Activated CD4-positive, alpha-beta memory T cell treated with anti-CD3 and anti-CD28 coated beads for 36 hours (primary cell): ENCODE data around the gene VTI1B. TPM values are rescaled to one million over a fixed set of nuclear protein-coding genes. Genes with fewer than 3 reads are reported as not detected.
A peak's percentile ranks its signal among the peaks of the same experiment; 100 is the strongest.

Experiments
- CTCF ChIA-PET: fragments of 350-600 bp; sonication (Branson Sonifier 250); formaldehyde crosslinking; loops from one replicate; lab custom pipeline; 2021; ENCODE audit warnings: antibody characterized with exemption, inconsistent platforms; lab: Charles Lee
- POLR2A ChIA-PET: fragments of 350-600 bp; sonication (Branson Sonifier 250); formaldehyde crosslinking; loops from one replicate; lab custom pipeline; 2021; ENCODE audit warnings: antibody characterized with exemption; lab: Charles Lee
- DNase-seq: peaks from one replicate; pipeline ENCODE4 v3.0.0-alpha.2; 2020
- H3K27ac Mint-ChIP-seq: one replicate; pipeline ENCODE4 v1.8.0; 2021; ENCODE audit warnings: mixed read lengths
- H3K27me3 Mint-ChIP-seq: one replicate; pipeline ENCODE4 v1.8.0; 2021; ENCODE audit warnings: mixed read lengths
- H3K36me3 Mint-ChIP-seq: one replicate; pipeline ENCODE4 v1.8.0; 2021; ENCODE audit warnings: mixed read lengths
- H3K4me1 Mint-ChIP-seq: one replicate; pipeline ENCODE4 v1.8.0; 2021; ENCODE audit warnings: low read depth, mixed read lengths
- H3K4me3 Mint-ChIP-seq: one replicate; pipeline ENCODE4 v1.8.0; 2021; ENCODE audit warnings: mild to moderate bottlenecking, mixed read lengths
- H3K9me3 Mint-ChIP-seq: one replicate; pipeline ENCODE4 v1.8.0; 2021; ENCODE audit warnings: mixed read lengths
- intact Hi-C: fragments of 100-400 bp; cut with micrococcal nuclease; formaldehyde crosslinking; loops from one replicate; pipeline ENCODE4 v1.15.1; 2023
- total RNA-seq, 2 experiments: library from RNA; stranded (reverse); gene quantifications; one replicate each; pipeline ENCODE4 v1.2.3, GENCODE V29; 2021

Gene VTI1B
- total RNA-seq, 2 experiments from 2014 or later, result 75.6 to 75.8 TPM

DNA sequence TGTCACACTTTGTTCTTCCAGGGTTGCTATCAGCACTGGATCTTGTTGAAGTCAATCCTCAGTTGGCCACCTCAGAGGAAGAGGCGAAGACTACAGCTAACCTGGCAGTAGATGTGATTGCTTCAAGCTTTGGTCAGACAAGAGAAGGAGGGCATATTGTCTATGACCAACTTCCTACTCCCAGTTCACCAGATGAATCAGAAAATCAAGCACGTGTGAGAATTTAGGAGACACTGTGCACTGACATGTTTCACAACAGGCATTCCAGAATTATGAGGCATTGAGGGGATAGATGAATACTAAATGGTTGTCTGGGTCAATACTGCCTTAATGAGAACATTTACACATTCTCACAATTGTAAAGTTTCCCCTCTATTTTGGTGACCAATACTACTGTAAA lies 23.7 kb downstream of the VTI1B start:
- Mint-ChIP-seq H3K36me3 (peaks cover 42% of the 10 kb centered on the region), H3K4me3 (no peak overlapping the region), H3K27ac (no peak overlapping the region), H3K9me3 (no peaks in the 10 kb centered on the region), H3K4me1 (no peaks in the 10 kb centered on the region), H3K27me3 (no peaks in the 10 kb centered on the region)
- intact Hi-C loops, result no loop called here
- ChIA-PET POLR2A (interaction anchor here (0.6 kb wide), 1 partner anchor 11 kb away, joined by 3 read pairs; no protein-coding TSS in a partner anchor), CTCF (no interaction called here)
- DNase-seq, result no peak

DNA sequence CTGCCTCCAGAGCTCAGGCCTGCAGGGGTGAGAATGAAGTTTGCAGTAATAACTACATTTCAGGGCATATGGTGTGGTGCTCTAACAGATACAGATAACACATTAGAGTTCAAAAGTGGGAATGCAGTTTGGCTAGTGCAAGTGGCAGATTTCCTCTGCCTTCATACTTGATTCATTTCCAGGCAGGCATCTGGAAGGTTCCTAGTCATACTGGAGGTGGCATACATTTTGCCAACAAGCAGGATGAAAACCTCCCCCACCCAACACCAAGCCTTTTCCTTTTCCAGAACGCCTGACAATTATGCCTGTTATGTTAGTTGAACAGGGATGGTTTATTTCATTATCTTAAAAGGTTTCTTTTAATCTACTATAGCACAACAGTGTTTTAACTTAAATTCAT lies 24.3 kb downstream of the VTI1B start:
- H3K4me3 Mint-ChIP-seq, result no peak overlapping the region
- no peaks in the 10 kb centered on the region for H3K27me3 Mint-ChIP-seq
- no peaks in the 10 kb centered on the region for H3K9me3 Mint-ChIP-seq
- H3K4me1 Mint-ChIP-seq, result no peaks in the 10 kb centered on the region
- POLR2A ChIA-PET, result no interaction called here
- peaks cover 43% of the 10 kb centered on the region for H3K36me3 Mint-ChIP-seq
- CTCF ChIA-PET, result no interaction called here
- intact Hi-C loops, result no loop called here
- DNase-seq, result no peak
- H3K27ac Mint-ChIP-seq, result no peak overlapping the region

DNA sequence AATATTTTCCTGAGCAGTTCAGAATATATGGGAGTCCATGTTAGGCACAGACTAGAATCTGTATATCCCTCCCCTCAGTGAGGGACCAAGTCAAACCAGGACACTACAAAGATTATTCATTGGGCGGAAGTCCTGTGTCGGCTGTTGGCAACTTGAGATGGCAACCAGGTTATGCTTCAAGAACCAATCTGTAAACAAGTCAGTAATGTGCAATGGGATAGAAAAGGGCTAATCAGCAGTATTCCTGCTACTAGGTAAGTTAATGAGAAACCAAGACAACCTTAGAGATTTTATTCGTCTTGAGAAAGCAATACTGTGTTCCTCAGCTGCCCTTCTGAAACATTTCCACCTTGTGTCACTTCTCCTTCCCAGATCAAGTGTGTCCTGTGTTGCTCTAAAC lies 28.3 kb downstream of the VTI1B start:
- DNase-seq, result no peak
- intact Hi-C loops, result no loop called here
- Mint-ChIP-seq H3K4me3 (no peak overlapping the region), H3K4me1 (peaks cover 18% of the 10 kb centered on the region), H3K27me3 (no peaks in the 10 kb centered on the region), H3K27ac (no peak overlapping the region), H3K36me3 (peaks cover 24% of the 10 kb centered on the region), H3K9me3 (no peaks in the 10 kb centered on the region)
- ChIA-PET POLR2A (no interaction called here), CTCF (no interaction called here)

DNA sequence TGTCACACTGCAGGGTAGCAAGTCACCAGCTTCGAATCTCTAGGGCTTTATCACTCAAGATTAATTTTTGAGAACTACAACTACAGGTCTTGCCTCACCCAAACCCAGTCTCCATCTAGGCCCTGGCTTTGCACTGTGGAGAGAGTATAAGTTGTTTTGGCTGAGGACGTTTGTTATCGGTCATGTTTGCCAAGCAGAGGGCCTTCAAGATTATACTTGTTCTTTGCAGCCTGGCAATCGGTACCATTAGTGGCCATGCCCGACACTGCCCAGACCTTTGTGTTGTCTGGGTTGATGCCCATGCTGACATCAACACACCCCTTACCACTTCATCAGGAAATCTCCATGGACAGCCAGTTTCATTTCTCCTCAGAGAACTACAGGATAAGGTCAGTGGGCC lies 29.0 kb downstream of the VTI1B start:
- no peaks in the 10 kb centered on the region for H3K9me3 Mint-ChIP-seq
- no peak overlapping the region for H3K4me3 Mint-ChIP-seq
- peaks cover 19% of the 10 kb centered on the region for H3K36me3 Mint-ChIP-seq
- ChIA-PET CTCF (interaction anchor here (1.4 kb wide), 1 partner anchor 61 kb away, joined by 4 read pairs; no protein-coding TSS in a partner anchor), POLR2A (no interaction called here)
- H3K27me3 Mint-ChIP-seq, result no peaks in the 10 kb centered on the region
- intact Hi-C loops, result no loop called here
- no peak for DNase-seq
- H3K27ac Mint-ChIP-seq, result no peak overlapping the region
- peaks cover 18% of the 10 kb centered on the region for H3K4me1 Mint-ChIP-seq

- no peak for DNase-seq
- H3K27ac Mint-ChIP-seq, result no peak overlapping the region
- peaks cover 13% of the 10 kb centered on the region for H3K36me3 Mint-ChIP-seq
- peaks cover 18% of the 10 kb centered on the region for H3K4me1 Mint-ChIP-seq
- intact Hi-C loops, result no loop called here
- CTCF ChIA-PET, result interaction anchor here (1.4 to 1.6 kb wide), 2 partner anchors 60 kb away, joined by 4 to 7 read pairs; no protein-coding TSS in a partner anchor
- no peak overlapping the region for H3K4me3 Mint-ChIP-seq
- no peaks in the 10 kb centered on the region for H3K9me3 Mint-ChIP-seq
- H3K27me3 Mint-ChIP-seq, result no peaks in the 10 kb centered on the region
- POLR2A ChIA-PET, result interaction anchor here (1.1 kb wide), 1 partner anchor 8 kb away, joined by 3 read pairs; no protein-coding TSS in a partner anchor
These were observed 30.0 kb downstream of the VTI1B start for GRCh38 chr14:67644428-67644827.

- POLR2A ChIA-PET, result interaction anchor here (0.9 to 1.1 kb wide), 2 partner anchors 9 to 23 kb away, joined by 3 read pairs; no protein-coding TSS in a partner anchor
- Mint-ChIP-seq H3K27ac (no peak overlapping the region), H3K4me3 (no peak overlapping the region), H3K27me3 (no peaks in the 10 kb centered on the region), H3K36me3 (peaks cover 13% of the 10 kb centered on the region), H3K9me3 (no peaks in the 10 kb centered on the region), H3K4me1 (peaks cover 18% of the 10 kb centered on the region)
- DNase-seq, result no peak
- intact Hi-C loops, result loop anchor here (2.0 kb wide), 2 partner anchors 21 to 23 kb away; no protein-coding TSS in a partner anchor
- CTCF ChIA-PET, result interaction anchor here (1.4 to 1.6 kb wide), 2 partner anchors 59 to 61 kb away, joined by 4 to 7 read pairs; no protein-coding TSS in a partner anchor
These were observed 30.7 kb downstream of the VTI1B start for GRCh38 chr14:67643713-67644112.

GRCh38 chr14:67641902-67642749 lies 32.3 kb downstream of the VTI1B start:
- no peak overlapping the region for H3K4me3 Mint-ChIP-seq
- peak; percentile 41 for DNase-seq
- H3K4me1 Mint-ChIP-seq, result peaks cover 18% of the 10 kb centered on the region
- H3K27ac Mint-ChIP-seq, result peak overlapping the region; percentile 49
- intact Hi-C loops, result loop anchor here (2.0 kb wide), 2 partner anchors 19 to 25 kb away; no protein-coding TSS in a partner anchor
- no peaks in the 10 kb centered on the region for H3K27me3 Mint-ChIP-seq
- POLR2A ChIA-PET, result no interaction called here
- no peaks in the 10 kb centered on the region for H3K9me3 Mint-ChIP-seq
- peaks cover 13% of the 10 kb centered on the region for H3K36me3 Mint-ChIP-seq
- CTCF ChIA-PET, result interaction anchor here (0.6 to 1.6 kb wide), 4 partner anchors 51 to 215 kb away, joined by 3 to 9 read pairs (median 6); no protein-coding TSS in a partner anchor

GRCh38 chr14:67641480-67641879 lies 33.0 kb downstream of the VTI1B start:
- POLR2A ChIA-PET, result interaction anchor here (0.7 kb wide), 1 partner anchor 62 kb away, joined by 3 read pairs; no protein-coding TSS in a partner anchor
- no peak for DNase-seq
- CTCF ChIA-PET, result interaction anchor here (1.3 to 1.6 kb wide), 2 partner anchors 63 to 70 kb away, joined by 5 to 9 read pairs; no protein-coding TSS in a partner anchor
- no peaks in the 10 kb centered on the region for H3K9me3 Mint-ChIP-seq
- no peaks in the 10 kb centered on the region for H3K27me3 Mint-ChIP-seq
- intact Hi-C loops, result no loop called here
- H3K36me3 Mint-ChIP-seq, result peaks cover 8% of the 10 kb centered on the region
- H3K27ac Mint-ChIP-seq, result no peak overlapping the region
- no peak overlapping the region for H3K4me3 Mint-ChIP-seq
- H3K4me1 Mint-ChIP-seq, result peaks cover 18% of the 10 kb centered on the region

- POLR2A ChIA-PET, result no interaction called here
- H3K9me3 Mint-ChIP-seq, result no peaks in the 10 kb centered on the region
- H3K27me3 Mint-ChIP-seq, result no peaks in the 10 kb centered on the region
These were observed 35.8 kb downstream of the VTI1B start for GRCh38 chr14:67638642-67639041.

GRCh38 chr14:67636361-67636919 lies 38.0 kb downstream of the VTI1B start:
- Mint-ChIP-seq H3K9me3 (no peaks in the 10 kb centered on the region), H3K4me3 (no peak overlapping the region), H3K36me3 (no peaks in the 10 kb centered on the region), H3K4me1 (no peaks in the 10 kb centered on the region), H3K27me3 (no peaks in the 10 kb centered on the region), H3K27ac (no peak overlapping the region)
- intact Hi-C loops, result no loop called here
- ChIA-PET CTCF (interaction anchor here (1.0 to 1.2 kb wide), 2 partner anchors 30 to 67 kb away, joined by 3 to 4 read pairs; no protein-coding TSS in a partner anchor), POLR2A (no interaction called here)
- no peak for DNase-seq

More at GRCh38 chr14:67638642-67639041, 35.8 kb downstream of the VTI1B start:
- no peak overlapping the region for H3K4me3 Mint-ChIP-seq
- H3K4me1 Mint-ChIP-seq, result peaks cover 13% of the 10 kb centered on the region
- CTCF ChIA-PET, result no interaction called here
- no peak for DNase-seq
- H3K27ac Mint-ChIP-seq, result no peak overlapping the region
- intact Hi-C loops, result no loop called here
- H3K36me3 Mint-ChIP-seq, result no peaks in the 10 kb centered on the region

GRCh38 chr14:67633451-67634147 lies 40.8 kb downstream of the VTI1B start:
- ChIA-PET POLR2A (interaction anchor here (0.5 kb wide), 1 partner anchor 38 kb away, joined by 3 read pairs; no protein-coding TSS in a partner anchor), CTCF (interaction anchor here (0.8 kb wide), 1 partner anchor 206 kb away, joined by 3 read pairs; no protein-coding TSS in a partner anchor)
- intact Hi-C loops, result no loop called here
- no peaks in the 10 kb centered on the region for H3K27me3 Mint-ChIP-seq
- no peaks in the 10 kb centered on the region for H3K36me3 Mint-ChIP-seq
- H3K9me3 Mint-ChIP-seq, result no peaks in the 10 kb centered on the region
- no peaks in the 10 kb centered on the region for H3K4me1 Mint-ChIP-seq
- H3K27ac Mint-ChIP-seq, result no peak overlapping the region
- DNase-seq, result no peak
- no peak overlapping the region for H3K4me3 Mint-ChIP-seq
